NCI-H345 treated with DMSO at 0.1 percent for 48 hours (cell line): ENCODE data around the gene KLK7.
"Not testable (repeated sequence)": the region's sequence is repeated elsewhere in the genome, so short reads cannot be mapped to it uniquely, and the experiment has no call there.

ENCODE experiments used
- DNase-seq: peaks from one replicate; lab custom pipeline; 2025; ENCODE audit not compliant: unreplicated experiment; lab: John Stamatoyannopoulos, UW

Gene KLK7

DNA sequence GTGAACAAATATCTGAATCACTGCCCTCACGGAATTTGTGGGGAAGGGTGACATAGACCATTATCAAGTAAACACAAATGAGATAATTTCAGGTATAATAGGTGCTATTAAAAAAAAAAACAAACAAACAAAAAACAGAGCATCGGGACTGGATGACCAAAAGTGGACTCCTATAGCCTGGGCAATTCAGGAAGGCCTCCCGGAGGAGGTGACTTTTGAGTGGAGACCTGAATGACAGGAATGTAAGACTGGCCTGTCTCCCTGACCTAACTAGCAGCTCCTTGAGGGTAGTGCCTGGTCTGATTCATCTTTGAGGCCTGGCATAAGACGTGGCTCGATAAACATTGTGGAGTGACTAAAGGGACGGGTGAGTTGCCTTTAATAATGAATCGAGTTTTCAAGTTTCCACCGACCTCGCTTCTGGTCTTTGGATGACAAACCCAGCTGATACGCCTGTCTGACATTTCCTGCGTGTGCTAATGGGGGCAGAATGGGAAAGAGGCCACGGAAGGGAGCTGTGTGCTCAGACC lies 29.0 kb upstream of the KLK7 start:
- no peak for DNase-seq

DNA sequence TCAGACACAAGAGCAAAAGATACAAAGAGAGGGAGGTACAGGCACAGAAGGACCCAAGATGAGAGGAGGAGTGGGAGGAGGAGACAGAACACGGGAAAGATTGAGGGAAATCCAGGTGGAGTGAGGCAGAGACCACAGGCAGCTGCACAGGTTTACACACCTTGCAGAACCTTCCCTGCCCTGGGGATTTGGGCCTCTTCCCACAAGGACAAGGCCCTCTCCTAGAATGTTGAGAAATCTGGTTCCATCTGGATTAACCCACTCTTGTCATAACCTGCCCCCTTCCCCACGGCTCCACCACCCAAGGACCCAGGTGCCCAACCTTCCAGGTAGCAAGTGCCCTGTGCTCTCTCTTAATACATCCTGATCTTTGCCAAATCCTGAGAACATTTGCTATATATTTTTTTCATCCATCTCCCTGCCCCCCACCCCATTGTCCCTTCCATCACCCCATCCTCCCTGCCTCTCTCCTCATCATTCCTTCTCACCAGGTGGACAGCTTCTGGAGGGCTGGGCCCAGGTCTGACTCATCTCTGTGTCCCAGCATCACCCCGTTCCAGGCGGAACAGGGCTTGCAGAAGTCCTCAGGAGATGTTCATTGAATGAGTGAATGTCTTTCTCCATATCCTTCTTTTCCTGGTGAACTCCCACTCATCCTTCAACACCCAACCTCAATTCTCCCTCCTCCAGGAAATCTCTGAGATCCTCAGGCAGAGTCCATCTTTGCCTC lies 26.5 kb upstream of the KLK7 start:
- DNase-seq: no peak

GRCh38 chr19:51009061-51009891 lies 25.6 kb upstream of the KLK7 start:
- DNase-seq: no peak

DNA sequence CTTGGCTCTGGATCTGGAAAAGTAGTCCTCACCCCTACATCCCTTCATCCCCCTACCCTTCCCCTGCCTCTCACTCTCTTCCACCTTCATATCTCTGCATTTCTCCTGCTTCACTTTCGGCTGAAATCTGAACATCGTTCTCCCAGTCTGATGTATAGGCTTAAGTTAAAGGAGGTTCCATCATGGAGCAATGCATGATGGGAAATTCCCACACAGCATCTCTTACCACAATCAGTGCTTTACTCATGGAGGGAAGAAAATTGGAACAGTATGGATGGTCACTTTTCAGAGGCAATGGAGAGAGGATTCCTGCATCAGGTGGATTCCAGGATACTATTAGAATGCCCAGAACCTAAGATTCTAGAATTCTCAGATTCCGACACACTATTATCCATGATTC lies 23.8 kb upstream of the KLK7 start:
- no peak for DNase-seq

DNA sequence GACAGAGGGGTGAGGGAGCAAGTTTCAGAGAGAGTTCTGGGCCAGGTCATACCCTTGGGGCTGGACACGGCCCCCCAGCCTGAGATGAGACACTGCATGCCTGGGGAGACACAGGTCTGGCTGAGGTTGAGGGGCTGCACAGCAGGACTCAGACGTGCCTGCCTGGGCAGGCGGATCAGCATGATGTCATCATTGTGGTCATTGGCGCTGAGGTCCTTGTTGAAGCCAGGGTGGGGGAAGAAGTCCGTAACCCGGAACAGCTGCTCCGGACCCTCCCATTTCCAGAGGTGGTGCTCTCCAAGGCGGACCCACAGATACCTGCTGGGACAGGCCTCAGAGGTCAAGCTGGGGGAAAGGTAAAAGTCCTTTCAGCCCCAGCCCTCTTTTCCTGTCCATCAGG lies 22.7 kb upstream of the KLK7 start:
- no peak for DNase-seq

- no peak for DNase-seq
Measured at GRCh38 chr19:51005248-51005647, 21.5 kb upstream of the KLK7 start.

DNA sequence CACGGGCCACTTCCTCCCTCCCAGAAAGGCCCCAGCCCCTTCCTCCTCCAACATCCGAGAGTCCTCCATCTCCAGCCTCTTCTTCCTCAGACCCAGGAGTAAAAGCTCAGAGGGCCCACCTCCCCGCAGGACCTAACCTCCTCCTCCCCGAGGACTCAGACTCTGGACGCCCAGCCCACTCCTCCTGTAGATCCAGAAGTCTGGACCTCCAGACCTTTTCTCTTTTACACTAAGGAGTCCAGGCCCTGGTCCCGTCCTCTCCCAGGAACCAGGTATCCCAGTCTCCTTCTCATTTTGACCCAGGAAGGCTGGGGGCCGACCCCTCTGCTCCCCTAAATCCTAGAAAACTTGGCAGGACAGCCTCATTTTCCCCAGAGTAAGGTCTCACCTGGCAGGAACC lies 19.6 kb upstream of the KLK7 start:
- no peak for DNase-seq

GRCh38 chr19:51002542-51003311 lies 19.0 kb upstream of the KLK7 start:
- no peak for DNase-seq

- DNase-seq: no peak
Measured at GRCh38 chr19:51002089-51002532, 18.4 kb upstream of the KLK7 start.

DNA sequence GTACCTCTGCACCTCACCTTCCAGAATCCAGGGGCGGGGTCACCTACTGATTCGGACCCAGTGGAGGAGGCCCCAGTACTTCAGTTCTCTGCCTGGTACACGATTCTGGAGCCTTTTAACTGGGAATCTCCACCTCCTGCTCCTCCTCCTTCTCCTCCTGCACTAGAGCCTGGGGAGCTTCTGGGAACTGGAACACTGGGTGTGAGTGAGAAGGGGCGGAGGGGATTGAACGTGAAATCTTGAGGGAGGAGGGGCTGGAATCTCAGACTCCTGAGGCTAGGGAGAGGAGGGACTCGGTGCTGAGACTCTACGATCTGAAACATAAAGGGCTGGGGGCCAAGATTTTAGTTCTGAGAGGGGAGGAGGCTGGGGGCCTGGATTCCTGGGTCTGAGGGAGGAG lies 17.8 kb upstream of the KLK7 start, which contains the start of gene KLK8:
TSS of gene KLK8 (minus strand) at position 90 of the 400 bp plus-strand sequence. CDS start 437 bp downstream, outside the sequence.
- no peak for DNase-seq

- DNase-seq: no peak
Measured at GRCh38 chr19:51000981-51001380, 17.3 kb upstream of the KLK7 start.

DNA sequence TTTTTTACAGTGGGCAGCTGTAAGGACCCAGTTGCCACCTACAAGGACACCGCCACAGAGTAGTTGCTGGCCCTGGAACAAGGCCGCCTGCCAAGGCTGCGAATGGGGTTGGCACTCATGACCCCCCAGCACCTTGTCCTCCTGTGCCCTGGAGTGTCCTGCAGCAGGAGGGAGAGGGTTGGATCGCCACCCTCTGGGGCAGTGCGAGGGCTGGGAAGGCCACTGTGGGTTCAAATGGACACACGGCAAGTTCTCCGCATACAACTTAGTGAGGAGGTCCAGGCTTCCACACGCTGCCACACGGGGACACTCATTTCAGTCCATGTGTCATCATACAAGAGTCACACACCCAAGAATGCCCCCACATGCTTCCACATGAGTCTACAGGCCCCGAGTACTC lies 16.7 kb upstream of the KLK7 start:
- DNase-seq: no peak

DNA sequence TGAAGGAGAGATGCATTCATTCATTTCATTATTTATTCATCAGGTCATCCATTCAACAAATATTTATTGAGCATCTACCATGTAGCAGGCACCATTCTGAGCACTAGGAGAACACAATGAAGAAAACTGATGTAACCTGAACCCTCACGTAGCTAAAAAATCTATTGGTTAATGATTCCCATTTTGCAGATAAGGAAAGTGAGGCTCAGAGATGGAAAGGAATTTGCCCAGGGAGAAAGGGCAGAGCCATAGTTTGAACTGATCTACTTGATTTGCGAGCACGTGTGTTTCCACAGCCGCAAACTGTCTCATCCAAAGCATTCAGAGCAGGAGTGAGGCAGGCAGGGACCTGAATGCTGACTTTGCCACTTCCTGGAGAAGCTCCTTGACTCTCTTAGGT lies 15.0 kb upstream of the KLK7 start:
- no peak for DNase-seq

GRCh38 chr19:50998061-50998460 lies 14.3 kb upstream of the KLK7 start:
- DNase-seq: no peak

GRCh38 chr19:50994129-50994528 lies 10.4 kb upstream of the KLK7 start:
- DNase-seq: no peak

DNA sequence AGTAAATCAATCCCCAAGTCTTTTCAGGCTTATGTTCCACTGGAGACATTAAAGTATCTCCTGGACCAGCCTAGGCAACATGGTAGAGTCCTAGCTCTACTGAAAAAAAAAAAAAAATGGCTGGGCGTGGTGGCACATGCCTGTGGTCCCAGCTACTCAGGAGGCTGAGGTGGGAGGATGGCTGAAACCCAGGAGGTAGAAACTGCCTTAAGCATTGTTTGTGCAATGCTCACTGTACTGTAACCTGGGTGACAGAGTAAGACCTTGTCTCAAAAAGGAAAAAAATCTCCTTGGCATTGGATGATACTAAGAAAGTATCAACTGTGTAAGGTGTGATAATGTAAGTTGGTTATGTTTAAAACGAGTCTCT lies 8.9 kb upstream of the KLK7 start:
- DNase-seq: no peak

GRCh38 chr19:50984416-50984815 lies 699 bp upstream of the KLK7 start:
- DNase-seq: not testable (repeated sequence)

DNA sequence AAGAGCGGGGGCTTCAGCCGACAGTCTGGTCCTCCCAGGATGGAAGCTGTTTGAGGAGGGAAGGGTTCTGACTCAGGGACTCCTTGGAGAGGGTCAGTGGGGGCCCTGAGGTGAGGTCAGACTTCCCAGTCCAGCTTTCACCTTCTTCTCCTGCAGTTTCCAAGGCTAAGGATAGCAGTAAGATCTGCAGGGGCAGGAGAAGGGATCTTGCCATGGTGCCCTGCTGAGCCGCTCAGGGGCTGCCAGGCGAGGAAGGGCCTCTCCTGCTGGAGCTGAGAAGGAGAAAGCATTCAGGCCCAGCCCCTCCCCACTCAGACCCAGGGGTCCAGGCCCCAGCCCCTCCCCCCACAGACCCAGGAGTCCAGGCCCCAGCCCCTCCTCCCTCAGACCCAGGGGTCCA lies 1.5 kb downstream of the KLK7 start:
- DNase-seq: no peak

DNA sequence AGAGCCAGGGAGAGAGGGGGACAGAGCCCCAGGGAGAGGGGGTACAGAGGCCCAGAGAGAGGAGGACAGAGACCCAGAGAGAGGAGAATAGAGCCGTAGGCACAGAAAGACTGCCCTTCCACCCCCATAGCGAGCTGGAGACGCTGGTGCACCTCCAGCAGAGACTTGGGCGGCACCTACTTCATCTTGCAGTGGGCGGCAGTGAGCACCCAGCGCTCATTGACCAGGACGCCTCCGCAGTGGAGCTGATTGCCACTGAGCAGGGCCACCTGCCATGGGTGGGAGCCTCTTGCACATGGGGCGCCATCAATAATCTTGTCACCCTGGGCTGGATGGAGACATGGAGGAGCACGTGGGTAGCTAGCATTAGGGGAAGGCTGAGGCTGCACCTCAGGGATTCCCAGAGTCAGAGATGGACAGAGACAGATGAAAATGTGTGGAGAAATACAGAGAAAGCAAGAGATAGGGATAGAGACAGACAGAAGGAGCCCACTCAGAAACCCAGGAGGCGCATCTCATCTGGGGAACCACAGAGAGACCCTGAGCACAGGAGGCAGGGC lies 2.0 kb downstream of the KLK7 start:
- no peak for DNase-seq

- DNase-seq: no peak
Measured at GRCh38 chr19:50980208-50980607, 3.5 kb downstream of the KLK7 start.

GRCh38 chr19:50979758-50980157 lies 4.0 kb downstream of the KLK7 start:
- DNase-seq: no peak
